HCT116 (cell line): Measurements from ENCODE around the gene SLC12A5. TPM values are rescaled to one million over a fixed set of nuclear protein-coding genes. Genes with fewer than 3 reads are reported as not detected.

Experiments used
- ATAC-seq: fragments of 200-7000 bp; cut with Tn5 transposase; 2 replicates; pipeline ENCODE4 v1.9.1; 2020; ENCODE audit warnings: mild to moderate bottlenecking, moderate library complexity
- BruUV-seq: library from RNA; stranded (reverse); fragments of 400-500 nt; replicated peaks from 2 replicates; lab custom pipeline; 2021; lab: Mats Ljungman, UMichigan
- CTCF ChIA-PET: fragments of 300-600 bp; sonication (Branson Sonifier 250); formaldehyde crosslinking; loops from one replicate; lab custom pipeline; 2021; ENCODE audit warnings: antibody characterized with exemption; lab: Charles Lee
- POLR2A ChIA-PET: fragments of 300-600, 350-600 bp; sonication (Branson Sonifier 250); formaldehyde crosslinking; loops from one replicate; lab custom pipeline; 2021; ENCODE audit warnings: antibody characterized with exemption; lab: Charles Lee
- RAD21 ChIA-PET, 2 experiments: fragments of 300-600 bp; sonication (Branson Sonifier 250); formaldehyde crosslinking; loops; one replicate each; lab custom pipeline; 2023; ENCODE audit warnings: low total read pairs in 2 of 2; ENCODE audit not compliant: uncharacterized antibody in 2 of 2, unreplicated experiment in 2 of 2, low non-redundant PET in 1 of 2; lab: Charles Lee
- DNase-seq: peaks from one replicate; pipeline ENCODE4 v3.0.0-alpha.2; 2010; ENCODE audit warnings: low read depth, low spot score
- H2AFZ ChIP-seq: fragments of 200-600 bp; shearing (Covaris generic), sonication (generic); 2 replicates; pipeline ENCODE4 v1.6.1; 2017; ENCODE audit warnings: low read depth, mixed run types, mixed read lengths, antibody characterized with exemption, low read length; ENCODE audit not compliant: poor library complexity, severe bottlenecking
- H3K27ac ChIP-seq: 2 replicates; pipeline ENCODE4 v1.5.1; 2012; ENCODE audit warnings: low read depth, low read length
- H3K27me3 ChIP-seq: fragments of 200-600 bp; sonication (generic); 2 replicates; pipeline ENCODE4 v1.6.1; 2016; ENCODE audit warnings: mixed run types, low read length, mixed read lengths; ENCODE audit not compliant: insufficient read depth
- H3K36me3 ChIP-seq, 2 experiments: fragments of 200-500 bp in 1 of 2; fragments of 200-600 bp in 1 of 2; sonication (Bioruptor generic) in 1 of 2; sonication (generic) in 1 of 2; 2 replicates each; pipeline versions ENCODE4 v1.5.1 to v1.6.1; 2014 to 2016; ENCODE audit warnings: low read length in 2 of 2, inconsistent platforms in 1 of 2, mixed read lengths in 1 of 2, mixed run types in 1 of 2; ENCODE audit not compliant: insufficient read depth in 2 of 2, control insufficient read depth in 1 of 2
- H3K4me1 ChIP-seq, 2 experiments: fragments of 200-600 bp in 1 of 2; sonication (generic) in 1 of 2; 2 replicates each; pipeline versions ENCODE4 v1.5.1 to v1.6.1; 2012 to 2017; ENCODE audit warnings: low read length in 2 of 2, inconsistent platforms in 1 of 2, mild to moderate bottlenecking in 1 of 2, mixed read lengths in 1 of 2, mixed run types in 1 of 2, moderate library complexity in 1 of 2; ENCODE audit not compliant: insufficient read depth in 2 of 2, control insufficient read depth in 1 of 2
- H3K4me2 ChIP-seq: fragments of 200-600 bp; sonication (generic); 2 replicates; pipeline ENCODE4 v1.6.1; 2017; ENCODE audit warnings: mixed run types, low read length, mixed read lengths
- H3K4me3 ChIP-seq, 2 experiments: fragments of 200-600 bp in 1 of 2; sonication (generic) in 1 of 2; replicated peaks in 1 of 2; 2 replicates each; pipeline ENCODE4 v1.5.1; 2011 to 2016; ENCODE audit warnings: low read length in 2 of 2, control low read depth in 1 of 2, low read depth in 1 of 2, mild to moderate bottlenecking in 1 of 2, mixed read lengths in 1 of 2, mixed run types in 1 of 2
- H3K79me2 ChIP-seq: fragments of 200-600 bp; sonication (generic); 2 replicates; pipeline ENCODE4 v1.6.1; 2017; ENCODE audit warnings: mild to moderate bottlenecking, mixed run types, low read length, moderate library complexity, mixed read lengths; ENCODE audit not compliant: insufficient read depth
- H3K9ac ChIP-seq: fragments of 200-600 bp; sonication (generic); 2 replicates; pipeline ENCODE4 v1.6.1; 2016; ENCODE audit warnings: low read length, mixed read lengths
- H3K9me2 ChIP-seq: fragments of 200-600 bp; sonication (generic), shearing (Covaris generic); 2 replicates; pipeline ENCODE4 v1.6.1; 2017; ENCODE audit warnings: mixed run types, mild to moderate bottlenecking, moderate library complexity; ENCODE audit not compliant: insufficient read depth
- H3K9me3 ChIP-seq, 2 experiments: fragments of 200-500 bp in 1 of 2; fragments of 200-600 bp in 1 of 2; sonication (Bioruptor generic) in 1 of 2; sonication (generic) in 1 of 2; 2 replicates each; pipeline ENCODE4 v1.6.1; 2014 to 2017; ENCODE audit warnings: low read length in 2 of 2, mixed read lengths in 2 of 2, inconsistent platforms in 1 of 2, low read depth in 1 of 2, mild to moderate bottlenecking in 1 of 2, mixed run types in 1 of 2, moderate library complexity in 1 of 2; ENCODE audit not compliant: control insufficient read depth in 1 of 2, insufficient read depth in 1 of 2
- H4K20me1 ChIP-seq: fragments of 200-600 bp; sonication (generic), shearing (Covaris generic); 2 replicates; pipeline ENCODE4 v1.6.1; 2017; ENCODE audit warnings: mixed run types, mild to moderate bottlenecking, moderate library complexity; ENCODE audit not compliant: insufficient read depth
- ATF3 ChIP-seq: IDR thresholded peaks from 2 replicates; pipeline ENCODE4 v1.6.1; 2012
- CEBPB ChIP-seq: IDR thresholded peaks from 2 replicates; pipeline ENCODE4 v1.6.1; 2012; ENCODE audit warnings: low read depth
- CTCF ChIP-seq, 3 experiments: fragments of 200-600 bp in 1 of 3; sonication (generic) in 1 of 3; IDR thresholded peaks in 2 of 3; conservative IDR thresholded peaks in 1 of 3; 2 replicates each; pipeline ENCODE4 v1.5.1; 2012 to 2017; ENCODE audit warnings: low read depth in 2 of 3, low read length in 2 of 3, antibody characterized with exemption in 1 of 3, borderline replicate concordance in 1 of 3, control low read depth in 1 of 3, mild to moderate bottlenecking in 1 of 3, mixed read lengths in 1 of 3, mixed run types in 1 of 3, moderate library complexity in 1 of 3; ENCODE audit not compliant: insufficient read depth in 1 of 3
- EZH2 ChIP-seq: fragments of 200-600 bp; sonication (generic); IDR thresholded peaks from 2 replicates; pipeline ENCODE4 v1.6.1; 2017; ENCODE audit warnings: antibody characterized with exemption, mixed run types
- JUND ChIP-seq: IDR thresholded peaks from 2 replicates; pipeline ENCODE4 v1.6.1; 2012
- POLR2A ChIP-seq: IDR thresholded peaks from 2 replicates; pipeline ENCODE4 v1.7.0; 2011; ENCODE audit warnings: borderline replicate concordance; ENCODE audit not compliant: insufficient read depth, insufficient read length; ENCODE audit errors: extremely low read depth
- RAD21 ChIP-seq: IDR thresholded peaks from 2 replicates; pipeline ENCODE4 v1.6.1; 2012; ENCODE audit warnings: low read depth, mild to moderate bottlenecking
- YY1 ChIP-seq: IDR thresholded peaks from 2 replicates; pipeline ENCODE4 v1.6.1; 2011; ENCODE audit warnings: low read length, low read depth, moderate library complexity, mild to moderate bottlenecking; ENCODE audit not compliant: insufficient replicate concordance; ENCODE audit errors: extremely low read depth
- ZBTB33 ChIP-seq: IDR thresholded peaks from 2 replicates; pipeline ENCODE4 v1.6.1; 2011; ENCODE audit warnings: mild to moderate bottlenecking, low read length, moderate library complexity; ENCODE audit not compliant: insufficient replicate concordance; ENCODE audit errors: extremely low read depth
- ZFX ChIP-seq: fragments of 450-650 bp; IDR thresholded peaks from 2 replicates; pipeline ENCODE4 v1.6.1; 2017
- ZNF274 ChIP-seq: fragments of 200-500 bp; sonication (Bioruptor generic); IDR thresholded peaks from 2 replicates; pipeline ENCODE4 v1.6.1; 2014; ENCODE audit warnings: mild to moderate bottlenecking, low read depth, low read length, inconsistent platforms
- intact Hi-C: fragments of 100-400 bp; cut with micrococcal nuclease; formaldehyde crosslinking; loops from 2 replicates; pipeline ENCODE4 v1.10.0; 2022
- total RNA-seq: library from RNA; stranded (reverse); gene quantifications from one replicate; pipeline ENCODE4 v1.2.1, GENCODE V29; 2021; ENCODE audit not compliant: unreplicated experiment

Gene SLC12A5
- total RNA-seq, 1 experiment from 2014 or later, result 1.9 TPM

- H3K27me3 ChIP-seq, result peaks cover 17% of the 10 kb centered on the region; the same call in 1 of the 2 replicates
- DNase-seq (no peak), ATAC-seq (no peak)
- no peaks in the 10 kb centered on the region for H3K9me2 ChIP-seq
- RAD21 ChIA-PET, result no interaction called here
- H3K4me2 ChIP-seq, result no peak overlapping the region
- H3K9ac ChIP-seq, result no peak overlapping the region
- H3K36me3 ChIP-seq, result no peaks in the 10 kb centered on the region
- intact Hi-C loops, result no loop called here
- no peaks in the 10 kb centered on the region for H4K20me1 ChIP-seq
- H3K9me3 ChIP-seq, result no peaks in the 10 kb centered on the region
- no peak overlapping the region for H2AFZ ChIP-seq
- TF ChIP-seq ZBTB33 (no peak), ATF3 (no peak)
- no peak overlapping the region for H3K4me3 ChIP-seq
- H3K27ac ChIP-seq, result no peak overlapping the region
- no peaks in the 10 kb centered on the region for H3K79me2 ChIP-seq
- POLR2A ChIA-PET, result no interaction called here
- no TSS peak for BruUV-seq
- CTCF ChIA-PET, result interaction anchor here (1.2 kb wide), 1 partner anchor 86 kb away, joined by 5 read pairs; no protein-coding TSS in a partner anchor
- H3K4me1 ChIP-seq, result no peaks in the 10 kb centered on the region
Observed at GRCh38 chr20:46108435-46108841, 79.4 kb downstream of the SLC12A5 start.

- ATAC-seq (no peak), DNase-seq (no peak)
- Histone ChIP-seq H3K27ac (no peak overlapping the region), H3K4me1 (no peaks in the 10 kb centered on the region), H3K9me3 (no peaks in the 10 kb centered on the region), H3K79me2 (no peaks in the 10 kb centered on the region), H2AFZ (no peak overlapping the region), H3K9me2 (no peaks in the 10 kb centered on the region), H3K4me3 (no peak overlapping the region), H4K20me1 (no peaks in the 10 kb centered on the region), H3K9ac (no peak overlapping the region), H3K27me3 (peaks cover 17% of the 10 kb centered on the region; the same call in 1 of the 2 replicates), H3K36me3 (no peaks in the 10 kb centered on the region), H3K4me2 (no peak overlapping the region)
- intact Hi-C loops, result no loop called here
- RAD21 ChIA-PET, result no interaction called here
- no TSS peak for BruUV-seq
- CTCF ChIA-PET, result no interaction called here
- POLR2A ChIA-PET, result no interaction called here
- TF ChIP-seq ZBTB33, result no peak
- TF ChIP-seq CTCF (IDR thresholded peaks at IDR 0.05 in 2 of 3, conservative IDR thresholded peaks at IDR 0.05 in 1 of 3; ENCODE audit: borderline replicate concordance in 1 of 3, insufficient read depth in 1 of 3, low read depth in 2 of 3, low read length in 2 of 3), result no peak
- TF ChIP-seq ZFX, result no peak
- TF ChIP-seq YY1, result no peak
- TF ChIP-seq CEBPB, result no peak
- no peak for TF ChIP-seq EZH2
- no peak for TF ChIP-seq ZNF274
- no peak for TF ChIP-seq POLR2A
- TF ChIP-seq RAD21, result no peak
- TF ChIP-seq JUND, result no peak
Observed at GRCh38 chr20:46108976-46109375, 80.0 kb downstream of the SLC12A5 start.
